HUDEP-2 (cell line): ENCODE data around the gene NFIA.

Experiments
- DNase-seq, 76 experiments: peaks; one replicate each; lab custom pipeline; 2025; ENCODE audit not compliant: unreplicated experiment in 76 of 76; lab: John Stamatoyannopoulos, UW

The NFIA gene

DNA sequence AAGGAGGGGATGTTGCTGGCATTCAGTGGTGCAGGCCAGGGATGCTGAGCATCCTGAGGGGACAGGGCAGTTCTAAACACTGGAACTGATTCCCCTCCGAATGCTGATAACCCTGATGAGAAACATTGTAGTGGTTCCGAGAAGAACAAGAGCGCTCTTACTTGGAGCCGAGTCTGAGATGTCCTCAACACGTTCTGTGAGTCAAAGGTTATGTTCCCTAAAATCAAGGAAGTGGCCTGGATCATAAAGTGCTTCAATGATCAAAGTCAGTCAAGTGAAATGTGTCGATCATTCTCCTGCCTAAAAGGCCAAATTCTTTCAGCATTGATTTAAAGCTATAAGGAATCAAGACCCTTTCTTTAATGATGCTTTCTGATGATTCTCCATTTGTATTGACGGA is 234.1 kb downstream of the NFIA start:
- no peak for DNase-seq

DNA sequence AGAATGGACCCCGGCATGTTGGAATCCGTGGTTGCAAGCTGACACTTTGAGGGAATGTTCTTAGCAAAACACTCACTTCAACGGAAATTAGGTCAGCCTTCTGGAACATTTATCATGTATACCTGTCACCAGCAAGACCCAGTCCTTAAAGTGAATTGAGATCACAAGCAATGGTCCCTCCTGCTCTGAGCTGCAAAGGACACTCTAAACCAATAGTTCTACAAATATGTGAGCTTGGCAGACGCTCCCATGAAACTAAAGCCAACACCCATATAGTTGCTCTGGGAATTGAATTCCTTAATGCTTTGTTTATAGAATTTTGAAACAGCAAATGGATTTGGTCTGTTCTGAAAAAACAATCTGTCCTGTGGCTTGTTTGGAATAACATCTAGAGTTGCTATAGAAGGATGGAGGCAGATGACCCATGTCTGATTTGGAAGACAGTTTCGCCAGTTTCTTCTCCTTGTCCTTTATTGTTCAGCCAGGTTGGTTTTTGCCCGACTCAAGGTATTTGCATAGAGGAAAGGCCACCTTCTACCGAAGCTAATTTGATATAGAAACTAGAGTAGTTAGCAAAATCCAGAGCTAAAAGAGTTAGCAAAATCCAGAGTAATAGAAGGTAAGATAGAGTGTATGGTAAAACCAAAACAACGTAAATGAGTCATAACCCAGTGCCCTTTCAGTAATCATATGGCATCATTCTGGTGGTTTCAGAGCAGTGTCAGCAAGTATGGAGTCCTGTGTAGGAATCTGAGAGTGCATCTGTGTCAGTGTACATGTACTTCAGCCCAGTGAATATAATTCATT is 236.2 kb downstream of the NFIA start:
- DNase-seq = no peak

DNA sequence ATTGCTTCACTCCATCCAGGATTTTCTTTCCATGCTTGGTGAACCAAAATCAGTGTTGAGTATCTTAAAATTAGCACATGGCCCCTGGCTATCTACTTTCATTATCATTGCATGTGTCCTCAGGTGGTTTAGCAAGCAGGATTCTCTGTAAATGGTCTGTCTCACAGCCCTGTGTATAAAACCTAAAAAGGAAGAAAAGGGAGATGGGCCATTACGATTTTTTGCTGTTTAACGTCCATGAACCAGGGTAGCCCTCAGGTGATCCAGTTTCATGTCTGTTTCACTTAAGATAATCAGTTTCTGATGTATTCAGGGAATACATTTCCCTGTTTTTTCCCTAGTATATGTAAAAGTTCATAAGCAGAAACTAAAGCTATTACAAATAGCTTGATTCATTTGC is 238.2 kb downstream of the NFIA start:
- DNase-seq = no peak

DNA sequence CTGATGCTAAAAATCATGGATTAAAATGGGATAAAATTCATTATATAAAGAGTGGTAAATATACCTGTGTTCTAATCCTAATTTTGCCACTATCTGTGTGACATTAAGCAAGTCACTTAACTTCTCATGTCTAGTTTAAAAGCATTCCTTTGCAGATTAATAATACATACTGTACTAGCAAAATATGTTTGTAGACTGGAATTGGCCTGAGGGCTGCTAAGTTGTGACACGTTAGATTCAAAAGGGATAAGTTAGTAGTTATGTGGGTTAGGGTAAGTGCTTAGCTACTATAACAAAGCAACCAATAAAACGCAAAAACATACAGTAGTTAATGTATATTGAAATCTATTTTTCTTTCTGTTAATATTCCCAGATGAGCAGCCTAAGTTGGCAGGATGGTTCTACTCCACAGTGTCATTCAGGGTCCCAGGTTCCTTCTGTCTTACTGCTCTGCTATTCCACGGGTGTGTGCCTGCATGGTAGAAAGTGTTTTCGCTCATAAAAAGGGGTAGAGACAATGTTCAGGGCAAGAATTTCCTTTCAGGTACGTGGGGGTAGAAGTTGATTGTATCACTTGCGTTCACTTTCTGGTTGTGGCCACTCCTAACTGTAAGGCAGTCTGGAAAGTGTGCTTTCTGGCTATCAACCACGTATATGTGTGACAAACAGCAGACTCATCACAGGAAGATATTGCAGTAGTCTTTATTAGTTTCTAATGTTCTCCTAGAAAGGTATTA is 239.8 kb downstream of the NFIA start:
- DNase-seq = peak in 4 of 76 experiments; percentile 9 to 16 (median 12)

DNA sequence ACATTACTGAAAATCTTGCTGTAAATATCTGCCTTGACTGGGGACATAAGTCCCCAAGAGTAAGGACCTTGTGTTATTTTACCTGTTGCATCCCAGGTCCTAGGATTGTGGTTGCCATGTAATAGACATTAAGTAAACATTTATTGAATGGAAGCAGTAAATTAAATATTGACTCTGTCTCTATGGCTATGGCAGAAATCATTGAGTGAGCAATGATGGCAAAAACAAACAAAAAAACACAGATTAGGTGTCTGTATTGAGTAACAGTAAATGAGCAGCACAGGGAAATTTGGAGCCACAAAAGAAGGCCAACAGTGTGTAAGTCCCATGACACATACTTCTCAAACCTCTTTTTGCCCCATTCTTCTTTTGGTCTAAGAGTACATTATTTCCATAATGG is 240.4 kb downstream of the NFIA start:
- DNase-seq = no peak

DNA sequence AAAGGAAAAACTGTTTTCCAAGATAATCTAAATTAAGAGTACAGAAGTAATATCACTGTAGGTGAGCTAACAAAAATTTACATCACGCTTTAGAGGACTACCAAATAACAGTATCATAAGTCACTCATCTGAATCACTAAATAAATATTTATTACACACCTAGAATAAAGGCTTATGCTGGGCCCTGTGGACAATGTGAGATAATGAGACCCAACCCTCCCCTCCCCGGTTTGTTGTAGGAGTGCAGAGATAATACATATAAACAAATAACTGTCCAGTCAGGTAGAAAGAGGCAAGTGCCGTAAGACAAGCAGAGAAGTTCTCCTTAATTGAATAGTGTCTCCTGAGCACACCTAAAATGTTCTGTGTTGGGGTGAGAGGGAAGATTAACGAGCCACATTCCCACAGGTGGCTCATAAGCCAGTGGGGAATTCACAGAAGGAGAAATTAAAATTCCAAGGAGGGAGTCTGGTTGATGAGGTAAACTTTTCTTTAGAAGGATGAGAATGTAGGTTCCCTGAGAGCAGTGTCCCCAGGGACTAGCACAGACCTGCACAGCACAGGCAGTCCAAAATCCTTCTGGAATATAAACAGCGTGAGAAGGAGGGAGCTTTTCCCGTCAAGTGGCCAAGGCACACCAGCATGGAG is 241.4 kb downstream of the NFIA start:
- no peak for DNase-seq

DNA sequence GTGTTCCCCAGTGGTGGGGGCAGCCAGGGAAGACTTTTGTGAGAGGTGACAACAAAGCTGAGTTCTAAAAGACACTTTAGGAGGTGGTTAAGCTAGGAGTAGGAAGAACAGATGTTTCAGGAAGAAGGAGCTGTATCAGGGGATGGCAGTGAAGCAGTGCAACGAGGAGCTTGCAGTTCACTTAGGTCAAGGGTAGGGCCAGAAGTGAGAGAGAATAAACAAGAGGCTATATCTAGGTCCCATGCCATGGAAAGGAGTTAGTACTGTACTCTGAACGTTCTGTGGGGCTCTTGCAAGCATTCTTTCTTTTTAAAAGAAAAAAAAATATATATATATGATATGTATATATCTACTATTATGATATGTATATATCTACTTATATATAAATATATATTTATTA is 244.4 kb downstream of the NFIA start:
- DNase-seq = no peak

DNA sequence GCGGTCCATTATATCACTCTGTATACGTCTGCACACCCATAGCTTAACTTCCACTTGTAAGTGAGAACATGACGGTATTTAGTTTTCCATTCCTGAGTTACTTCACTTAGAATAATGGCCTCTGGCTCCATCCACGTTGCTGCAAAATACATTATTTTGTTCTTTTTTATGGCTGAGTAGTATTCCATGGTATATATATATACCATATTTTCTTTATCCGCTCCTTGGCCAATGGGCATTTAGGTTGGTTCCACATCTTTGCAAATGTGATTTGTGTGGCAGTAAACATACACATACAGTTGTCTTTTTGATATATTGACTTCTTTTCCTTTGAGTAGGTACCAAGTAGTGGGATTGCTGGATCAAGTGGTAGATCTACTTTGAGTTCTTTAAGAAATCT is 245.1 kb downstream of the NFIA start:
- DNase-seq = no peak

DNA sequence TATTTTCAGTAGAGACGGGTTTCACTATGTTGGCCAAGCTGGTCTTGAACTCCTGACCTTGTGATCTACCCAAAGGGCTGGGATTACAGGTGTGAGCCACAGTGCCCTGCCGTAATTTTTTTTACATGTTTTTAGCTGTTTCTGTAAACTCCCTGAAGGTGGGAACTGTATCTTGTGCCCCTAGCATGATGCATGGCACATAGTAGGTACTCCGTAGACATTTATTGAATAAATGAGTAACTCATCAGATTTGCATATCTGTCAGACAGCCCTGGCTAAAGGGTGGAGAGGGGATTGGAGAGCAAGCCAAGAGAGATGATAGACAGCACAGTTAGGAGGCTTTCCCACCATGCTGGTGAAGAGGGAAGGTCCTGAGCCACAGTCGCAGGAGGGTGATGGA is 247.2 kb downstream of the NFIA start:
- DNase-seq = no peak

DNA sequence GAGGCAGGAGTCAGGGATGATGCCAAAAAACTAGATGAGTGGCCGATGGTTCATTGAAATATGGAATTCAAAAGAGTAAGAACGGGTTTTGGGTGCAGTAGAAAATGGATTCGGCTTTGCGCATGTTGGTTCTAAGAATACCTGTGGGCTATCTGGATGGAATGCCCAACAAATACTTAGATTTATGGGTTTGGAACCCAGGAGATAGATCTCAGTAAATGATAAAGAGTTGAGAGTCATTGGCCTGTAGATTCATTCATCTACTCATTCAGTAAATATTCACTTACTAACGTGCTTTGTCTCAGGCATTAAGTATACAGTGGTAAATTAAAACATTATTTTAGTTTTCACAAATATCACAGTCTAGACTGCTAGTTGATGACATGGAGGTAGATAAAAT is 247.7 kb downstream of the NFIA start:
- no peak for DNase-seq

DNA sequence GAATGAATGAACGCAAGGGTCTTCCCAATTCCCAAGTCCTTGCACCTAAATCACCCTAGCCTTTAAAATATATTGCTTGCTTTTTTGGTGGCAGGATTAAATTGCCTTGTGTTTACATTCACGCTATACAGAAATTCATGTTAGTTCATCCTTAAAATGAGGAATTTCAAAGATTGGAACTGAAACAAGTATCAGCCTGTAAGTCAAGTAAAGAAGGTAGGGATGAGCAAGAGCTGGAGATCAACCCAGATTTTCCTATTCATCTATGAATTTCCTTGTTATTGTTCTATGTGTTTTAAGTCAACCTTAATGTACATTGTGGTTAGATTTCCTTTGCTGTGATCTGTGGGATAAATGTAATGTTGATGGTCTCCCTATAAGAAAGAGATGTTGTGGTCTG is 248.2 kb downstream of the NFIA start:
- DNase-seq = no peak

DNA sequence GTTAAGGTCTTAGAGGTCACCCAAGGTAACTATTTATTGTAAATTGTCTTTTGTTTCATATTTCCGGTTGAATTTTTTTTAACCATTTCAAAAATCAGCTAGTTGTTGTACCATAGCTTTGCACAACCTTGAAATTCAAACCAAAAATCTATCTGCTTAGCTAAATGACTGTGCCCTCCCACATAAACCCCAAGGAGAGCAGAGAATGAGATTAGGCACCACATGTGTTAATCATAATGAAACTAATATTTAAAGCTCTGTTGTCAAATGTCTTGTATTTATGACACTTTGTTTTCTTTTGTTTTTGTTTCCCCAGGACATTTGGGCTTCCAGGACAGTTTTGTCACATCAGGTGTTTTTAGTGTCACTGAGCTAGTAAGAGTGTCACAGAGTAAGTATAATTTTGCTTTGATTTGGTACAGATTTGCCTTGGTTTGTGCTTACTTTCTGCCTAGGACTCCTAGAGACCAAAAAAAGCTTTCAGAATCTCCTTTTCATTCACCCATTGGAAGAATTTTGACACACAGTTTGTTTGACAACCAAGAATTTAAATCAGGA is 249.9 kb downstream of the NFIA start:
- DNase-seq = no peak

DNA sequence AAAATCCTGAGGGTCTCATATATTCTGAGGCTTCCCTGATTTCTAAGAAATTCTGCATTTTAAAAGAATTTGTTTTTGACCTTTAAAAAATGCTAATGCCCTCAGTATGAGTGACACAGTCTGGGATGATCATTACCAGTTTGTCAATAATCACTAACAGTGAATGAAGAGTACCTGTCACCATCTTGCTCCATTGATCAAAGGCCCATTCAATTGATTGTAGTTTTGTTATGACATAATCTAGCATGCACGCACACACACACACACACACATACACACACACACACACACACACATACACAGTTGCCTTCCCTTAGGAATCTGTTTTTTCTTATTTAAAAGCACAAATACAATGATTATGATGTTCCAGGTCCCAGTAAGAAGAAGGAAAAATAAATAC is 250.4 kb downstream of the NFIA start:
- no peak for DNase-seq

DNA sequence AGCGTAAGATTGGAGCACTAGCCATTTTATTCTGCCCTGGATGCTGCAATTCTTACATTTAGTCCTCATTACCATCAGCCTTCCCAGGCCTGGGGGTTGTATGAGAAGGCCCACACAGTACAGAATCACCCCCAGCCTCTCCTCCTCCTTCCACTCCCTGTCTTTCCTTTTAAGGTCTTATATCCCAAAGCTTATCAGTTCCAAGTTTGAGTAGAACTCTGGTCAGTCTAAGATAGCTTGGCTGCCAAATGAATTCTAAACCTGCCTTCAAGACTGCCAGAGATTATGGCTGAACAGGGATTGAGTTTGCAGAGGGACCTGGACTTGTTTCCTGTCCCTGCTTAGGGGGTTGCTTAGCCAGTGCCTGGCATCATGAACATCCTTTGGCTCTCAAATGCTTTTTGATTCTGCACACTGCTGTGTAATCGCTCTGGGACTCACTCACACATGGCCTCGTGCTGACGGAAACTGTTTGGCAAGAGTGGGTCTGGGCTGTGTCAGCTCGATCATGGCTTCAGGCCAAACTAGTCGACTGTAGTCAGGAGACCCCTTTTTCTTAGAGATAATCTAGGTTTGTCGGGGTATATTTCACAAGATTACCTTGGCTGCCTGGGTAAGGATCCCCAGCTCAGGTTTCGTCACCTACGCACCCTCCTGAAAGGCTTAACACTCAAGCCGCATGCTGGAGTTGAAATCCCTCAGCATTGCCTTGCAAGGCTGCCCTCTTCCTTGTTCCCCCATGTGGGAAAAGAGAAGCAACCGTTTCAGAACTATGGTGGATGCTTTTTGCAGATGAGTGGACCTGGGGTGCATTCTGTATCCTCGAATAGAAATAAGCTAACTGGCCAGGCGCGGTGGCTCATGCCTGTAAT is 252.6 kb downstream of the NFIA start:
- peak in 1 of 76 experiments; percentile 13 for DNase-seq

DNA sequence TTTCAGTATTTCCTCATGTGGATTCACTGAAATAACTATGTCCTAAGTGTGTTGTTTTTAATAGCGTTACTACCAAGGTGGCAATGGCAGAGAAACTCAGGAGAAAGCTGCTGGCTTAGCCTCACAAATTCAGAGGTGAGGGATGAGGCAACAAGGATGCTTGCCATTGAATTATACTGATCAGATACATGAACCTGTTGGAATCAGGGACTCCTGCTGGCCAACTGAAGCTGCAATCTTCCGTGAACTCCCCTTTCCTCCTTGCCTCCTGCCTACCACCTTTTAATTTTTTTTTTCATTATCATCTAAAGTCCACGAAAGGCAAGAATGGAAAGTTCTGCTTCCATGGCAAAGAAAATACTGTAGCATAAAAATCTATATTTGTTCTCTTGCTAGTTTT is 254.7 kb downstream of the NFIA start:
- DNase-seq = no peak

DNA sequence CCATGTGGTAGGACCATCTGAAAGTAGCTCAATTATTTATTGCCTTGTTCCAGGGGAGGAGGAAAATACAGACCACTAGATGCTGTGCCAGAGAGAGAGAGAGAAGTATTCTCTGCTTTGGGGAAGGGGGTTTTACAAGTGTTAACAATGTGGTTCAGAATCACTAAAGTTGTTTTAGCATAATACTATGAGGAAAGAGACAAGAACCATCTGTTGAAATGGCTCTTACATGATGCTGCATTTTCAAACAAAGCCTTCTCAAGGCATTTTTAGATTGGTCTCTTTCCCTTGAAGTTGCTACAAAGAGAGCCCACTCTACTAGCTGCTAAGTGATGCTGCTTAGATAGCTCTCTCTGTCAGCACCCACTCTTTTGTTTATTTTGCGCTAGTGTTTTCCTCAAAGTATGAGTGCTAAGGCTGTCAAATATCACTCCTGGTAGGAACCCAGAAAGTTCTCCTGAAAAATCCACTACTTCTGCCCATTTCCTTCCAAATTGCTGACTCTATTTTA is 255.1 kb downstream of the NFIA start:
- DNase-seq = no peak

DNA sequence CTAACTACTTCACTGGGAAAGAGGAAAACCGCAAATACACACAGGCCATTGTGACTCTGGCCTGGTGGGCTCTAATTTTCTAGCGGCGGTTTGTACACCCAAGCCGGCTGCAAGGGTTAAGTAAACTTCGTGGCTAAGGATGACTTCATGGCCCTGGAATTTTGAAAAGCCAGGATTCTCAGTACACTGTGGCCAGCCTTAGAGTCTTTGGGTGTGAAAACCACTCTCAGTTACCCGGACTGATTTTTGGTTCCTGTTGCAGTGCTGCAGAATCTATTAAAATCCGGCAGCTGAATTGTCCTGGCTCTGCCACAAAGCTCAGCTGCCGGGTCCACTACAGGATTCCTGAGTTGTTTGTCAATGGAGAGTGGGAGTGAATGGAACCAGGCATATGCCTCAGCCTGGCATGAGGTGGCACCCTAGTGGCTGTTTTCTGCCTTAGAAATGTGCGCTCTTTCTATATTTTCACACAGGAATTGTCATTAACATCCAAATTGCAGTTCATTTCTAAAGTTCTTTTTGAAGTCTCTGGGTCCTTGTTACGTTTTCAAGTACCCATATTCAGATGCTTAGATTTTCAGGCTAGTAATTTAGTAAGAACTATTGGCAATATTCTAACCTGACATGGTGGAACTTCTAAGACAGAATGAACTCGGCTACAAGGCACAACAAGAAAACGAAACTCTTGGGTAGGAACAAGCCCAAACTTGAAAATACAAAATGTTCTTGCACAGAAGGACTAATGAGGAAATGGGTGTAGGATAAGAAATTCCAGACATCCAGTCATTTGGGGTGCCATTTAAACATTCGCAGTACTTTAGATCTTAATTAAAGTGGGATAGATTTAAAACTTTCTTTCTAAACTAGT is 255.9 kb downstream of the NFIA start:
- DNase-seq = peak in 7 of 76 experiments; percentile 10 to 30 (median 15)

DNA sequence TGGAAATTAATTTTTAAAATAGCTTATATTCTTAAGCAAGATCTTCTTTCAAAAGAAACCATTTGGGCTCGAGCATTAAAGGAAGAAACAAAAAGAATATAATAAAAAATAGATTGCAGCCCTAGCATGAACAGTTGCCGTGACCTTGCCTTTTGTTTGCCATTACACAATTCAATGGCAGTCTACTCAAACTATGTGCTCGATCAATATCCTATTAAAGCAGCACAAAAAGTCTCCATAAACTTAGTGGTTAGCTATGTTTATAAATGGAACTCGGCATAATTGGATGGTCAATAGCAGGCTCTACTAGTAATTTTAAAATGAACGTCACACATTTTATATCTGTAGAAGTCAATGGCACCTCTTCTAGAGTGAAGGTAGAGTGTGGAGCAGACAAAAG is 256.5 kb downstream of the NFIA start:
- no peak for DNase-seq

DNA sequence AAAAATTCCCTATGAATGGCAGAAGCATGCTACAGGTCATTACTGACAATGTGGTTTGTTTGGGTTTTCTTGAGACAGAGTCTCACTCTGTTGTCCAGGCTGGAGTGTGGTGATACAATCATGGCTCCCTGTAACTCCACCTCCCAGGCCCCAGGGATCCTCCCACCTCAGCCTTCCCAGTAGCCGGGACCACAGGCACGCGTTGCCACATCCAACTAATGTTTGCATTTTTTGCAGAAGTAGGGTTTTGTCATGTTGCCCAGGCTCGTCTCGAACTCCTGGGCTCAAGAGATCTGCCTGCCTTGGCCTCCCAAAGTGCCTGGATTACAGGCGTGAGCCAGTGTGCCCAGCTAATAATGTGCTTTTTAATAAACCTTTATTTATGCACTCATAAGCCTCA is 259.1 kb downstream of the NFIA start:
- DNase-seq = no peak
